ENCODE results near the gene GCG.

- TF ChIP-seq POLR2A (IDR thresholded peaks at IDR 0.05) (no peak), CTCF (IDR thresholded peaks at IDR 0.05) (no peak)
These were observed 8.1 kb downstream of the GCG start for GRCh38 chr2:162143969-162144368.

Measured in lower leg skin (tissue), 3 donors.